CD14-positive monocyte (primary cell): Measurements from ENCODE around the gene ZNHIT3. TPM values are rescaled to one million over a fixed set of nuclear protein-coding genes. Genes with fewer than 3 reads are reported as not detected.

Experiments
- DNase-seq, 3 donors: peaks; one replicate each; pipeline ENCODE4 v3.0.0-alpha.2; 2011 to 2022
- H2AFZ ChIP-seq: 2 replicates; pipeline ENCODE4 v1.6.0; 2012; ENCODE audit warnings: mild to moderate bottlenecking, low read depth, low read length, inconsistent platforms; ENCODE audit not compliant: insufficient read depth, poor library complexity, severe bottlenecking
- H3K27ac ChIP-seq, 2 donors: 1 replicate in 1 of 2; 2 replicates in 1 of 2; pipeline ENCODE4 v1.5.1; 2012 to 2013; ENCODE audit warnings: low read length in 2 of 2, control low read depth in 1 of 2, inconsistent platforms in 1 of 2, low read depth in 1 of 2, mild to moderate bottlenecking in 1 of 2
- H3K27me3 ChIP-seq, 2 donors: one replicate each; pipeline versions ENCODE4 v1.6.0 to v1.6.1; 2011 to 2013; ENCODE audit warnings: low read length in 2 of 2; ENCODE audit not compliant: control insufficient read depth in 2 of 2, insufficient read depth in 2 of 2
- H3K36me3 ChIP-seq, 2 donors: replicated peaks in 1 of 2; 1 replicate in 1 of 2; 2 replicates in 1 of 2; pipeline versions ENCODE4 v1.5.1 to v1.6.1; 2012 to 2013; ENCODE audit warnings: low read length in 2 of 2, control low read depth in 1 of 2, inconsistent platforms in 1 of 2, mild to moderate bottlenecking in 1 of 2; ENCODE audit not compliant: insufficient read depth in 2 of 2, control insufficient read depth in 1 of 2
- H3K4me1 ChIP-seq, 2 donors: 1 replicate in 1 of 2; 2 replicates in 1 of 2; pipeline versions ENCODE4 v1.5.1 to v1.6.1; 2012 to 2013; ENCODE audit warnings: low read length in 2 of 2, control low read depth in 1 of 2, inconsistent platforms in 1 of 2, mild to moderate bottlenecking in 1 of 2, moderate library complexity in 1 of 2; ENCODE audit not compliant: insufficient read depth in 2 of 2, control insufficient read depth in 1 of 2
- H3K4me2 ChIP-seq: replicated peaks from 2 replicates; pipeline ENCODE3; 2012; ENCODE audit warnings: low read length, moderate library complexity, mild to moderate bottlenecking; ENCODE audit not compliant: poor library complexity, severe bottlenecking; ENCODE audit errors: extremely low read depth
- H3K4me3 ChIP-seq, 3 experiments: fragments of 200-600 bp in 1 of 3; sonication (generic) in 1 of 3; replicated peaks in 1 of 3; 1 replicate in 2 of 3; 2 replicates in 1 of 3; pipeline ENCODE4 v1.5.1; 2011 to 2013; ENCODE audit warnings: low read length in 3 of 3, mild to moderate bottlenecking in 3 of 3, control low read depth in 2 of 3, low read depth in 2 of 3, inconsistent platforms in 1 of 3, moderate library complexity in 1 of 3
- H3K79me2 ChIP-seq: 2 replicates; pipeline ENCODE4 v1.6.0; 2012; ENCODE audit warnings: mild to moderate bottlenecking, control low read depth, inconsistent platforms, low read length, moderate library complexity; ENCODE audit not compliant: insufficient read depth
- H3K9ac ChIP-seq: 2 replicates; pipeline ENCODE4 v1.6.0; 2017; ENCODE audit warnings: low read length, mild to moderate bottlenecking; ENCODE audit not compliant: insufficient read depth, poor library complexity, severe bottlenecking
- H3K9me3 ChIP-seq, 2 donors: replicated peaks in 1 of 2; 1 replicate in 1 of 2; 2 replicates in 1 of 2; pipeline versions ENCODE4 v1.5.1 to v1.6.1; 2012 to 2013; ENCODE audit warnings: low read length in 2 of 2, control low read depth in 1 of 2; ENCODE audit not compliant: control insufficient read depth in 1 of 2, insufficient read depth in 1 of 2
- H4K20me1 ChIP-seq: 2 replicates; pipeline ENCODE4 v1.6.0; 2012; ENCODE audit warnings: mild to moderate bottlenecking, low read length, control low read depth, moderate library complexity; ENCODE audit not compliant: insufficient read depth
- H3K27ac Mint-ChIP-seq, 7 donors: one replicate each; pipeline ENCODE4 v1.8.0; 2020; ENCODE audit warnings: mild to moderate bottlenecking in 7 of 7, mixed read lengths in 7 of 7, moderate library complexity in 6 of 7, inconsistent platforms in 2 of 7
- H3K27me3 Mint-ChIP-seq, 3 donors: one replicate each; pipeline ENCODE4 v1.8.0; 2021 to 2022; ENCODE audit warnings: low read depth in 3 of 3, mild to moderate bottlenecking in 3 of 3, mixed read lengths in 3 of 3, moderate library complexity in 3 of 3, inconsistent platforms in 1 of 3
- H3K36me3 Mint-ChIP-seq, 2 donors: one replicate each; pipeline ENCODE4 v1.8.0; 2020; ENCODE audit warnings: mixed read lengths in 2 of 2, inconsistent platforms in 1 of 2, mild to moderate bottlenecking in 1 of 2
- H3K4me1 Mint-ChIP-seq: one replicate; pipeline ENCODE4 v1.8.0; 2020; ENCODE audit warnings: mild to moderate bottlenecking, mixed read lengths
- H3K4me3 Mint-ChIP-seq, 2 donors: one replicate each; pipeline ENCODE4 v1.8.0; 2020; ENCODE audit warnings: mild to moderate bottlenecking in 2 of 2, mixed read lengths in 2 of 2, moderate library complexity in 1 of 2
- H3K9me3 Mint-ChIP-seq, 7 donors: one replicate each; pipeline ENCODE4 v1.8.0; 2020 to 2022; ENCODE audit warnings: mixed read lengths in 7 of 7, mild to moderate bottlenecking in 6 of 7, moderate library complexity in 6 of 7, inconsistent platforms in 2 of 7
- CTCF ChIP-seq: fragments of 200-600 bp; IDR thresholded peaks from one replicate; pipeline ENCODE4 v1.8.0; 2022; ENCODE audit warnings: antibody characterized with exemption, mild to moderate bottlenecking
- WGBS: methylation state at CpG from one replicate; pipeline ENCODE4 v1.1.5; 2013; ENCODE audit warnings: missing lambda C conversion rate; ENCODE audit not compliant: insufficient coverage; 5-methylcytosine and 5-hydroxymethylcytosine counted together
- intact Hi-C, 2 donors: fragments of 100-400 bp; cut with micrococcal nuclease; formaldehyde crosslinking; loops; one replicate each; pipeline versions ENCODE4 v1.15.0 to v1.15.1; 2023
- polyA plus RNA-seq, 3 donors: library from polyadenylated mRNA; depleted of rRNA in 1 of 3; unstranded in 2 of 3; stranded (reverse) in 1 of 3; fragments of 300-500 nt in 2 of 3; fragments of >200 nt in 1 of 3; fragmentation: Illumina TruSeq in 2 of 3; gene quantifications; 1 replicate in 2 of 3; 2 replicates in 1 of 3; pipeline ENCODE4 v1.2.3, GENCODE V29; 2012 to 2021

ZNHIT3 gene
- polyA plus RNA-seq, 3 donors: 27.6 to 70.4 (median 63.5) TPM

DNA sequence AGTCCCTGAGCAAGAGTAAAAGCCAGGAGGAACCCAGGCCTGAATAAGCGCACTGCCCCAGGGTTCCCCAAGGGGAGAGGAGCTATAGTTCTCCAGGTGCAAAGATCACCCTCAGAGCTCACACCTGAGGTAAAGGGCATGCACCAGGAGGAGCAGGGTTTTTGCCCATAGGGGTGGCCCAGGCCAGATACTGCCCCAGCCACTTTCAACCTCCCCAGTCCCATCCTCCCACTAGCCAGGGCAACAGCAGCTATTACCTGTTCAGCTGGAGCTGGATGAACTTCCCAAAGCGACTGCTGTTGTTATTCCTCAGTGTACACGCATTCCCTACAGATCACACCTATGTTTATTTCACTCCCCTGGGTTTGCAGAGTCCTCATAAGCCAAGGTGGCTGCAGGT lies 28.4 kb downstream of the ZNHIT3 start:
- Histone ChIP-seq H3K9ac (no peak overlapping the region), H2AFZ (no peak overlapping the region), H3K79me2 (no peaks in the 10 kb centered on the region), H4K20me1 (no peaks in the 10 kb centered on the region), H3K36me3 (peaks cover 16 to 72% of the 10 kb centered on the region in 2 donors), H3K27ac (no peak overlapping the region), H3K27me3 (no peaks in the 10 kb centered on the region), H3K9me3 (no peaks in the 10 kb centered on the region), H3K4me3 (no peak overlapping the region), H3K4me2 (no peak overlapping the region), H3K4me1 (no peaks in the 10 kb centered on the region)
- no peaks in the 10 kb centered on the region for H3K4me1 Mint-ChIP-seq
- DNase-seq: no peak
- intact Hi-C loops: no loop called here
- H3K36me3 Mint-ChIP-seq: peaks cover 43 to 66% of the 10 kb centered on the region in 2 donors
- peaks cover 0 to 4% (median 0%) of the 10 kb centered on the region in 3 donors for H3K27me3 Mint-ChIP-seq
- no peak for TF ChIP-seq CTCF
- no peak overlapping the region for H3K4me3 Mint-ChIP-seq
- H3K27ac Mint-ChIP-seq: no peak overlapping the region
- WGBS: 100% methylated on average over 1 of the region's 3 CpGs
- no peaks in the 10 kb centered on the region for H3K9me3 Mint-ChIP-seq

GRCh38 chr17:36515837-36516236 lies 29.4 kb downstream of the ZNHIT3 start:
- no peaks in the 10 kb centered on the region for H3K4me1 Mint-ChIP-seq
- no peak overlapping the region for H3K27ac Mint-ChIP-seq
- no peaks in the 10 kb centered on the region for H4K20me1 ChIP-seq
- peaks cover 0 to 4% (median 0%) of the 10 kb centered on the region in 3 donors for H3K27me3 Mint-ChIP-seq
- no peak overlapping the region for H2AFZ ChIP-seq
- 90% methylated on average over 2 of the region's 4 CpGs for WGBS
- H3K9ac ChIP-seq: no peak overlapping the region
- no peaks in the 10 kb centered on the region for H3K27me3 ChIP-seq
- H3K4me2 ChIP-seq: no peak overlapping the region
- peaks cover 43 to 67% of the 10 kb centered on the region in 2 donors for H3K36me3 Mint-ChIP-seq
- H3K27ac ChIP-seq: no peak overlapping the region
- H3K36me3 ChIP-seq: peaks cover 16 to 69% of the 10 kb centered on the region in 2 donors
- TF ChIP-seq CTCF: no peak
- H3K9me3 Mint-ChIP-seq: no peaks in the 10 kb centered on the region
- H3K4me3 Mint-ChIP-seq: no peak overlapping the region
- intact Hi-C loops: no loop called here
- H3K4me3 ChIP-seq: no peak overlapping the region
- no peaks in the 10 kb centered on the region for H3K4me1 ChIP-seq
- H3K79me2 ChIP-seq: no peaks in the 10 kb centered on the region
- DNase-seq: no peak
- no peaks in the 10 kb centered on the region for H3K9me3 ChIP-seq
